Stimulated activated CD8-positive, alpha-beta memory T cell treated with anti-CD3 and anti-CD28 coated beads, Interleukin-4, amount 100 ng/mL, for 4 hours (primary cell): ENCODE measurements around the gene GPR84.
"Not testable (repeated sequence)": the region's sequence is repeated elsewhere in the genome, so short reads cannot be mapped to it uniquely, and the experiment has no call there.

ENCODE experiments used
- DNase-seq, 2 donors: peaks; one replicate each; pipeline ENCODE4 v3.0.0-alpha.2; 2020; ENCODE audit warnings: low read depth in 2 of 2, low spot score in 1 of 2

The GPR84 gene

GRCh38 chr12:54328595-54329337 is 35.5 kb downstream of the GPR84 start:
- DNase-seq = no peak

GRCh38 chr12:54325442-54326109 is 38.7 kb downstream of the GPR84 start:
- not testable (repeated sequence) for DNase-seq

GRCh38 chr12:54324617-54325441 is 39.5 kb downstream of the GPR84 start, which contains the start of gene COPZ1:
TSS of gene COPZ1 (plus strand) at chr12:54325131. CDS start at chr12:54325164, 33 bp downstream.
- peak; percentile 80 to 89 for DNase-seq

GRCh38 chr12:54321363-54321762 is 42.9 kb downstream of the GPR84 start:
- no peak for DNase-seq
